Nephron (organoid): Measurements from ENCODE around the gene CYTH4.

ENCODE experiments used
- H3K27ac Mint-ChIP-seq, 3 experiments: 2 replicates each; pipeline ENCODE4 v1.8.0; 2020; ENCODE audit warnings: mixed read lengths in 3 of 3, mild to moderate bottlenecking in 2 of 3, moderate library complexity in 1 of 3
- H3K27me3 Mint-ChIP-seq: 2 replicates; pipeline ENCODE4 v1.8.0; 2021; ENCODE audit warnings: low read depth, mild to moderate bottlenecking, moderate library complexity, mixed read lengths
- H3K36me3 Mint-ChIP-seq: 2 replicates; pipeline ENCODE4 v1.8.0; 2020; ENCODE audit warnings: low read depth, mixed read lengths
- H3K4me1 Mint-ChIP-seq: 2 replicates; pipeline ENCODE4 v1.8.0; 2020; ENCODE audit warnings: mixed read lengths
- H3K4me3 Mint-ChIP-seq, 3 experiments: 2 replicates each; pipeline ENCODE4 v1.8.0; 2020; ENCODE audit warnings: mild to moderate bottlenecking in 3 of 3, mixed read lengths in 3 of 3, moderate library complexity in 2 of 3
- H3K9me3 Mint-ChIP-seq: 2 replicates; pipeline ENCODE4 v1.8.0; 2020; ENCODE audit warnings: mixed read lengths
- TF ChIP-seq, protein P1 (sequence below), 3 experiments: fragments of 200-600 bp; sonication (generic); IDR thresholded peaks; one replicate each; pipeline ENCODE4 v1.5.0; 2021; ENCODE audit warnings: antibody characterized with exemption in 3 of 3; ENCODE audit not compliant: unreplicated experiment in 3 of 3

The CYTH4 gene

DNA sequence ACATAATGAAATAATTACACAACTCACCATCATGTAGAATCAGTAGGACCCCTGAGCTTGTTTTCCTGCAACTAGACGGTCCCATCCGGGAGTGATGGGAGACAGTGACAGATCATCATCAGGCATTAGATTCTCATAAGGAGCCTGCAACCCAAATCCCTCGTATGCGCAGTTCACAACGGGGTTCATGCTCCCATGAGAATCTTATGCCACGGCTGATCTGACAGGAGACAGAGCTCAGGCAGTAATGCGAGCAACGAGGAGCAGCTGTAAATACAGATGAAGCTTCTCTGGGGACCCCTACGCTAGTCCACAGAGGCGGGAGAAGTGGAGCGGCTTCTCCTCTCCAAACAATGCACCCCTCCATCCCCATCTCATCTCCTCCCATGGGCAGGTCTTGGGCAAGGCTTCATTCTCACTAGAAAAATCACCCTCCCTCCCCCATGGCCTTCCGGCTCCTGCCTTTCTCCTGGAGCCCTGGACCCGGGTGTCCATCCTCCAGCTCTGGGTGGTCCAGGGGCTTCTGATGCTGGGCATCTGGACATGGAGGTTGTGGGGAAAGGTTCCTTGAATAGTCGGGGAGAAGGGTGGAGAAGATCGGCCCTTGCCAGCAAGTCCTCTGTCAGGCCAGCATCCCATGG is 22.0 kb upstream of the CYTH4 start:
- Mint-ChIP-seq H3K9me3 (peaks cover 15% of the 10 kb centered on the region), H3K36me3 (peaks cover 3% of the 10 kb centered on the region), H3K4me1 (peaks cover 10% of the 10 kb centered on the region), H3K4me3 (no peak overlapping the region), H3K27me3 (peaks cover 37% of the 10 kb centered on the region), H3K27ac (no peak overlapping the region)
- TF ChIP-seq, protein P1, sequence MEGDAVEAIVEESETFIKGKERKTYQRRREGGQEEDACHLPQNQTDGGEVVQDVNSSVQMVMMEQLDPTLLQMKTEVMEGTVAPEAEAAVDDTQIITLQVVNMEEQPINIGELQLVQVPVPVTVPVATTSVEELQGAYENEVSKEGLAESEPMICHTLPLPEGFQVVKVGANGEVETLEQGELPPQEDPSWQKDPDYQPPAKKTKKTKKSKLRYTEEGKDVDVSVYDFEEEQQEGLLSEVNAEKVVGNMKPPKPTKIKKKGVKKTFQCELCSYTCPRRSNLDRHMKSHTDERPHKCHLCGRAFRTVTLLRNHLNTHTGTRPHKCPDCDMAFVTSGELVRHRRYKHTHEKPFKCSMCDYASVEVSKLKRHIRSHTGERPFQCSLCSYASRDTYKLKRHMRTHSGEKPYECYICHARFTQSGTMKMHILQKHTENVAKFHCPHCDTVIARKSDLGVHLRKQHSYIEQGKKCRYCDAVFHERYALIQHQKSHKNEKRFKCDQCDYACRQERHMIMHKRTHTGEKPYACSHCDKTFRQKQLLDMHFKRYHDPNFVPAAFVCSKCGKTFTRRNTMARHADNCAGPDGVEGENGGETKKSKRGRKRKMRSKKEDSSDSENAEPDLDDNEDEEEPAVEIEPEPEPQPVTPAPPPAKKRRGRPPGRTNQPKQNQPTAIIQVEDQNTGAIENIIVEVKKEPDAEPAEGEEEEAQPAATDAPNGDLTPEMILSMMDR (IDR thresholded peaks at IDR 0.05; ENCODE audit: unreplicated experiment in 3 of 3) = no peak

DNA sequence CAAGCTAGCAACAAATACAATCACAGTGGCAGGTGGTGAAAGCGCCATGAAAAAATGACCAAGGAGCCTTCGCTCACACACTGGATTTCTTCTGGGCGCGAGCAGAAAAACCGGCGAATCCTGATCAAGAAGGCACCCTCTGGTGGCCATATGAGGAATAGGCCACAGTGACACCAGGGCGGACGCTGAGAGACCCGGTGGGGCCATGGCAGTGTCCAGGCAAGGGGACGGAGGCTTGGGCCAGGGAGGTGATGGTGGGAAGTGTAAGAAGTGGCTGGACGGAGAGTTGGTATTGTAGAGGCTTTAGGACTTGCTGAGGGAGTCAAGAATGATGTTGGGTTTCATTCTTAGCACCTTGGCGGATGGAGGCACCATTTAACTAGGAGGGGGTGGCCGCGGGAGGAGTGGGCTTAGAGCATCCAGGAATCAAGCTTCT is 21.4 kb upstream of the CYTH4 start:
- Mint-ChIP-seq H3K27ac (no peak overlapping the region), H3K9me3 (peaks cover 17% of the 10 kb centered on the region), H3K36me3 (peaks cover 3% of the 10 kb centered on the region), H3K4me3 (no peak overlapping the region), H3K27me3 (peaks cover 37% of the 10 kb centered on the region), H3K4me1 (peaks cover 10% of the 10 kb centered on the region)
- TF ChIP-seq, protein P1 (IDR thresholded peaks at IDR 0.05; ENCODE audit: unreplicated experiment in 3 of 3) = peak; percentile 79 to 89 (median 88)

DNA sequence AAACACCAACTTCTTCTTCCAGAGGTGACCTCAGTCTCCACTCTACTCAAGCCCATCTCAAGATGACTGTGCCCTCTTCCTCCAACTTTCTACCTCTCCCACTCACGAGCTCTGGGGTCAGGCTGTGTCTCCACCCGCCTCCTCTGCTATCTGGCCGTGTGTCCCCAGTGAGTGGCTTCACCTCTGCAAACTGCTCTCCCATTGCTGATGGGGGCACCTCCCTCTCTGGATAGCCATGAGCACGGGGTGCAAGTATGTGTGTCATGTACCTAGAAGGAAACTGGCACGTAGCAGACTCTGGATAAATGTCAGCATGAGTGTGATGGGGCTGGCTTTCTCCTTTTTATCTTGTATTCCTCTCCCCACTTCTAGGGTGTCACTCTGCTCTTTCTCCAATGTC is 20.0 kb upstream of the CYTH4 start:
- Mint-ChIP-seq H3K36me3 (peaks cover 3% of the 10 kb centered on the region), H3K4me1 (peaks cover 14% of the 10 kb centered on the region), H3K27ac (no peak overlapping the region), H3K27me3 (peaks cover 36% of the 10 kb centered on the region), H3K9me3 (peaks cover 19% of the 10 kb centered on the region), H3K4me3 (no peak overlapping the region)
- TF ChIP-seq, protein P1 (IDR thresholded peaks at IDR 0.05; ENCODE audit: unreplicated experiment in 3 of 3) = no peak

DNA sequence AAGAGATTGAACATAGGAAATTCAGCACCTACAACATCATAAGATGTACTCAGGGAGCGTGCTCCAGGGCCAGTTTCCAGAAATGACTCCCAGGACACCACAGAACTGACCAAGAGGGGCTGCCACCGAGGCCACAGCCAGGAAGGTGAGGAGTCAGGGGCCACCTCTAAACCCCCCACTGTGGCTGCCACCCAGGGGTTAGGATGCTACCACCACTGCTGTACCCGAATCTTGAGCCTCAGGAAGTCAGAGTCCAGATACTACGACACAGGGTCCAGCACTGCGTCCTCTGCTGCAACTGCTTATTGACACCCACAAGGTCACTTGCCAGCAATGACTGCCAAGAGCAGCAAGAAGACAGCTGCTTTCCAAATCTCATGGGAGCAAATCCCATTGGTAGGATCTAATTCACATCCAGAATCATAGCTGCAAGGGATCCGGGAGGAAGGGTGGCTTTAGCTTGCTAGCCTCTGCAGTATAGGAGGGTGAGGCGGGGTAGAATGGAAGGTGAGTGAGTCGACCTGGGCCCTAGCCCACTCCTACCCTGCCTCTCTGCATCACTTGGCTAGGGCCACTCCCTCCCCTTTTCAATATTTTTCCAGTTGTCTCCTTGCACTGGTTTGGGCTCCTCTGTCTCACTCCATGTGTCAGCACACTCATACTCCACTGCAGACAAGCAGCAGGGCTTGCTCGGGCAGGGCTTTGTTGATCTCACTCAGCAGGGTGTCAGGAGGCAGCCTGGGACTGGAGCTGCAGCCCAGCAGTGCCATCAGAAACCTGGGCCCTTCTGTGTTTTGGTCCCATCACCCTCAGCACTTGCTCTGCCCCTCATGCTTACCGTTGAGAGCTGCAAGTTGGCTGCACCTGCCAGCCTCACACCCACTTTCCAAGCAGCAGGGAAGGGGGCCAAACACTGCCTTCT is 18.1 kb upstream of the CYTH4 start:
- peaks cover 11% of the 10 kb centered on the region for H3K4me1 Mint-ChIP-seq
- no peak overlapping the region for H3K4me3 Mint-ChIP-seq
- peaks cover 19% of the 10 kb centered on the region for H3K9me3 Mint-ChIP-seq
- H3K27ac Mint-ChIP-seq = no peak overlapping the region
- TF ChIP-seq, protein P1 (IDR thresholded peaks at IDR 0.05; ENCODE audit: unreplicated experiment in 3 of 3) = no peak
- H3K27me3 Mint-ChIP-seq = peaks cover 31% of the 10 kb centered on the region
- peaks cover 3% of the 10 kb centered on the region for H3K36me3 Mint-ChIP-seq

DNA sequence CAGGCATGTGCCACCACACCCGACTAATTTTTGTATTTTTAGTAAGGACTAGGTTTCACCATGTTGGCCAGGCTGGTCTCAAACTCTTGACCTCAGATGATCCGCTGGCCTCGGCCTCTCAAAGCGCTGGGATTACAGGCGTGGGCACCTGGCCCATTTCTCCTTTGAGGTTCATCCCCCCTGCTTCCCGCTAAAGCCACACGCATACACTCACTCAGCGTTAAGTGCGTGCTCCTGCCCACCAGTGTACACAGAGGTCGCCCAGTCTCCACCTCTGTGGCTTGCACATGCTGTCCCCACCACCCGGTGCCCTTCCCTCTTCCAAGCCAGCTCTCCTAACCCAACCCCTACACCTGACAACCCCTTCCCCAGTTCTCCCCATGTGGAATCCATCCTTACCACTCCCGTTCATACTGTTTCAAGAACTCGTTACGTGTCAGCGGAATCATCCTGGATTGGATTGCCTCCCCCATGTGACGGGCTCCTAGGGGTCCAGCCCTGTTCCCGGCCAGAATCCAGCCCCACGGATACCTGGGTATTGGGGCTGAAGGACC is 15.7 kb upstream of the CYTH4 start:
- TF ChIP-seq, protein P1 (IDR thresholded peaks at IDR 0.05; ENCODE audit: unreplicated experiment in 3 of 3) = no peak
- H3K4me3 Mint-ChIP-seq = peak overlapping the region in 1 of 3 experiments; percentile 67
- H3K9me3 Mint-ChIP-seq = peaks cover 19% of the 10 kb centered on the region
- peaks cover 13% of the 10 kb centered on the region for H3K27me3 Mint-ChIP-seq
- peaks cover 4% of the 10 kb centered on the region for H3K4me1 Mint-ChIP-seq
- H3K27ac Mint-ChIP-seq = no peak overlapping the region
- H3K36me3 Mint-ChIP-seq = no peaks in the 10 kb centered on the region
